Measurements from ENCODE around the gene HOXA11. TPM values are rescaled to one million over a fixed set of nuclear protein-coding genes. Genes with fewer than 3 reads are reported as not detected.

The HOXA11 gene
- total RNA-seq, 2 experiments from 2014 or later: not detected

- POLR2A ChIA-PET: no interaction called here
- no peak for DNase-seq
- H3K4me3 Mint-ChIP-seq: no peak overlapping the region
- no peaks in the 10 kb centered on the region for H3K36me3 Mint-ChIP-seq (ENCODE audit: low read depth)
- H3K27ac Mint-ChIP-seq: no peak overlapping the region
- H3K4me1 Mint-ChIP-seq: peaks cover 2% of the 10 kb centered on the region
- CTCF ChIA-PET: interaction anchor here (0.9 to 1.5 kb wide), 2 partner anchors 19 to 465 kb away, joined by 3 read pairs; no protein-coding TSS in a partner anchor
- peaks cover 28% of the 10 kb centered on the region for H3K27me3 Mint-ChIP-seq
- H3K9me3 Mint-ChIP-seq: no peaks in the 10 kb centered on the region
Measured at GRCh38 chr7:27143950-27144780, 40.9 kb downstream of the HOXA11 start.

- DNase-seq: no peak
- no peak within 1 kb of the TSS for H3K27ac Mint-ChIP-seq
- ChIA-PET CTCF (interaction anchor here (0.9 to 1.5 kb wide), 2 partner anchors 20 to 464 kb away, joined by 3 read pairs; no protein-coding TSS in a partner anchor), POLR2A (no interaction called here)
- no peaks in the 10 kb centered on the region for H3K36me3 Mint-ChIP-seq (ENCODE audit: low read depth)
- H3K4me3 Mint-ChIP-seq: no peak within 1 kb of the TSS
- peaks cover 2% of the 10 kb centered on the region for H3K4me1 Mint-ChIP-seq
- no peaks in the 10 kb centered on the region for H3K9me3 Mint-ChIP-seq
- H3K27me3 Mint-ChIP-seq: peaks cover 24% of the 10 kb centered on the region
Measured at GRCh38 chr7:27143023-27143949, 41.7 kb downstream of the HOXA11 start, which contains the start of gene HOXA5. Gene HOXA5 (minus strand): TSS chr7:27143681. CDS start chr7:27143607, 74 bp downstream.

- Mint-ChIP-seq H3K9me3 (no peaks in the 10 kb centered on the region), H3K27me3 (peaks cover 25% of the 10 kb centered on the region), H3K27ac (no peak overlapping the region), H3K4me3 (no peak overlapping the region), H3K36me3 (ENCODE audit: low read depth) (no peaks in the 10 kb centered on the region), H3K4me1 (no peaks in the 10 kb centered on the region)
- no peak for DNase-seq
- ChIA-PET POLR2A (no interaction called here), CTCF (interaction anchor here (2.0 kb wide), 1 partner anchor 8 kb away, joined by 7 read pairs; no protein-coding TSS in a partner anchor)
Measured at GRCh38 chr7:27142580-27143022, 42.4 kb downstream of the HOXA11 start.

GRCh38 chr7:27141923-27142579 lies 43.0 kb downstream of the HOXA11 start:
- Mint-ChIP-seq H3K4me3 (no peak overlapping the region), H3K9me3 (no peaks in the 10 kb centered on the region), H3K36me3 (ENCODE audit: low read depth) (no peaks in the 10 kb centered on the region), H3K27ac (no peak overlapping the region), H3K27me3 (peaks cover 25% of the 10 kb centered on the region), H3K4me1 (no peaks in the 10 kb centered on the region)
- ChIA-PET CTCF (interaction anchor here (2.0 kb wide), 1 partner anchor 8 kb away, joined by 7 read pairs; no protein-coding TSS in a partner anchor), POLR2A (no interaction called here)
- DNase-seq: no peak

GRCh38 chr7:27141137-27141922 lies 43.7 kb downstream of the HOXA11 start:
- H3K9me3 Mint-ChIP-seq: no peaks in the 10 kb centered on the region
- peaks cover 24% of the 10 kb centered on the region for H3K27me3 Mint-ChIP-seq
- ChIA-PET POLR2A (no interaction called here), CTCF (interaction anchor here (2.0 kb wide), 1 partner anchor 9 kb away, joined by 7 read pairs; no protein-coding TSS in a partner anchor)
- no peaks in the 10 kb centered on the region for H3K36me3 Mint-ChIP-seq (ENCODE audit: low read depth)
- no peaks in the 10 kb centered on the region for H3K4me1 Mint-ChIP-seq
- H3K4me3 Mint-ChIP-seq: no peak overlapping the region
- no peak for DNase-seq
- H3K27ac Mint-ChIP-seq: no peak overlapping the region

GRCh38 chr7:27140126-27140857 lies 44.7 kb downstream of the HOXA11 start:
- no peaks in the 10 kb centered on the region for H3K9me3 Mint-ChIP-seq
- H3K36me3 Mint-ChIP-seq (ENCODE audit: low read depth): no peaks in the 10 kb centered on the region
- H3K4me3 Mint-ChIP-seq: no peak overlapping the region
- peaks cover 4% of the 10 kb centered on the region for H3K4me1 Mint-ChIP-seq
- CTCF ChIA-PET: interaction anchor here (2.0 kb wide), 1 partner anchor 10 kb away, joined by 7 read pairs; no protein-coding TSS in a partner anchor
- peaks cover 30% of the 10 kb centered on the region for H3K27me3 Mint-ChIP-seq
- H3K27ac Mint-ChIP-seq: no peak overlapping the region
- DNase-seq: no peak
- POLR2A ChIA-PET: no interaction called here

- no peaks in the 10 kb centered on the region for H3K9me3 Mint-ChIP-seq
- no peak overlapping the region for H3K27ac Mint-ChIP-seq
- H3K4me3 Mint-ChIP-seq: no peak overlapping the region
- DNase-seq: no peak
- H3K27me3 Mint-ChIP-seq: peaks cover 36% of the 10 kb centered on the region
- peaks cover 12% of the 10 kb centered on the region for H3K4me1 Mint-ChIP-seq
- CTCF ChIA-PET: no interaction called here
- POLR2A ChIA-PET: no interaction called here
- no peaks in the 10 kb centered on the region for H3K36me3 Mint-ChIP-seq (ENCODE audit: low read depth)
Measured at GRCh38 chr7:27139334-27140125, 45.5 kb downstream of the HOXA11 start.

GRCh38 chr7:27138985-27139333 lies 46.1 kb downstream of the HOXA11 start:
- peaks cover 18% of the 10 kb centered on the region for H3K4me1 Mint-ChIP-seq
- H3K27me3 Mint-ChIP-seq: peaks cover 41% of the 10 kb centered on the region
- no peaks in the 10 kb centered on the region for H3K36me3 Mint-ChIP-seq (ENCODE audit: low read depth)
- no peak overlapping the region for H3K27ac Mint-ChIP-seq
- CTCF ChIA-PET: no interaction called here
- H3K4me3 Mint-ChIP-seq: no peak overlapping the region
- H3K9me3 Mint-ChIP-seq: no peaks in the 10 kb centered on the region
- POLR2A ChIA-PET: no interaction called here
- DNase-seq: no peak

GRCh38 chr7:27138472-27138871 lies 46.6 kb downstream of the HOXA11 start:
- no peak for DNase-seq
- Mint-ChIP-seq H3K36me3 (ENCODE audit: low read depth) (no peaks in the 10 kb centered on the region), H3K27ac (no peak overlapping the region), H3K4me3 (no peak overlapping the region), H3K27me3 (peaks cover 44% of the 10 kb centered on the region), H3K4me1 (peaks cover 20% of the 10 kb centered on the region), H3K9me3 (no peaks in the 10 kb centered on the region)
- ChIA-PET POLR2A (no interaction called here), CTCF (no interaction called here)

- peaks cover 50% of the 10 kb centered on the region for H3K27me3 Mint-ChIP-seq
Measured at GRCh38 chr7:27137640-27138315, 47.3 kb downstream of the HOXA11 start.

GRCh38 chr7:27134392-27134791 lies 50.6 kb downstream of the HOXA11 start:
- ChIA-PET CTCF (no interaction called here), POLR2A (interaction anchor here (0.7 kb wide), 1 partner anchor 104 kb away, joined by 3 read pairs; no protein-coding TSS in a partner anchor)
- H3K27ac Mint-ChIP-seq: no peak overlapping the region
- peaks cover 20% of the 10 kb centered on the region for H3K4me1 Mint-ChIP-seq
- no peaks in the 10 kb centered on the region for H3K36me3 Mint-ChIP-seq (ENCODE audit: low read depth)
- peaks cover 60% of the 10 kb centered on the region for H3K27me3 Mint-ChIP-seq
- H3K9me3 Mint-ChIP-seq: no peaks in the 10 kb centered on the region
- H3K4me3 Mint-ChIP-seq: no peak overlapping the region
- DNase-seq: no peak

More at GRCh38 chr7:27137640-27138315, 47.3 kb downstream of the HOXA11 start:
- H3K9me3 Mint-ChIP-seq: no peaks in the 10 kb centered on the region
- no peak for DNase-seq
- no peak overlapping the region for H3K4me3 Mint-ChIP-seq
- ChIA-PET POLR2A (no interaction called here), CTCF (no interaction called here)
- no peaks in the 10 kb centered on the region for H3K36me3 Mint-ChIP-seq (ENCODE audit: low read depth)
- no peak overlapping the region for H3K27ac Mint-ChIP-seq
- peaks cover 20% of the 10 kb centered on the region for H3K4me1 Mint-ChIP-seq
